GM12801 (cell line): ENCODE results near the gene SKP1.

ENCODE experiments used
- TF ChIP-seq, protein P1 (sequence below): IDR thresholded peaks from one replicate; pipeline ENCODE4 v1.5.1; 2011; ENCODE audit warnings: control low read depth; ENCODE audit not compliant: insufficient read length; ENCODE audit errors: extremely low read depth

SKP1 gene

DNA sequence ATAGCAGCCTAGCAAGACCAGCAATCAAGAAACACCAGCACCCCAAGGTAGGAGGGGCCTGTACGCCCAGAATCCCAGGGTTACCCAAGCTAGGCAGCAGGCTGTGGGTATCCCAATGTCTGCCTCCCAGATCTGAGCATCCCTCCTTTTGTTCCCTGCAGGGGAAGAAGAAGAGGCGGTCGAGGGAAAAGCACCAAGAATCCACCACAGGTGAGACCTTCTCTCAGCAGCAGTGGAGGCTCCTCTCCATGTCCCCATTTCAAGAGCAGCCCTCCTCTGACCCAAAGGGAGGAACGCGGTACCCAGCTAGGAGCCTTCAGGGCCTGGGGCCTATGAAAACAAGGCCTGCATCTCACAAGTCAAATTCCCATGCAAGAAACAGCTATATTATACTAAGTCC is 33.3 kb downstream of the SKP1 start:
- TF ChIP-seq, protein P1, sequence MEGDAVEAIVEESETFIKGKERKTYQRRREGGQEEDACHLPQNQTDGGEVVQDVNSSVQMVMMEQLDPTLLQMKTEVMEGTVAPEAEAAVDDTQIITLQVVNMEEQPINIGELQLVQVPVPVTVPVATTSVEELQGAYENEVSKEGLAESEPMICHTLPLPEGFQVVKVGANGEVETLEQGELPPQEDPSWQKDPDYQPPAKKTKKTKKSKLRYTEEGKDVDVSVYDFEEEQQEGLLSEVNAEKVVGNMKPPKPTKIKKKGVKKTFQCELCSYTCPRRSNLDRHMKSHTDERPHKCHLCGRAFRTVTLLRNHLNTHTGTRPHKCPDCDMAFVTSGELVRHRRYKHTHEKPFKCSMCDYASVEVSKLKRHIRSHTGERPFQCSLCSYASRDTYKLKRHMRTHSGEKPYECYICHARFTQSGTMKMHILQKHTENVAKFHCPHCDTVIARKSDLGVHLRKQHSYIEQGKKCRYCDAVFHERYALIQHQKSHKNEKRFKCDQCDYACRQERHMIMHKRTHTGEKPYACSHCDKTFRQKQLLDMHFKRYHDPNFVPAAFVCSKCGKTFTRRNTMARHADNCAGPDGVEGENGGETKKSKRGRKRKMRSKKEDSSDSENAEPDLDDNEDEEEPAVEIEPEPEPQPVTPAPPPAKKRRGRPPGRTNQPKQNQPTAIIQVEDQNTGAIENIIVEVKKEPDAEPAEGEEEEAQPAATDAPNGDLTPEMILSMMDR = no peak

DNA sequence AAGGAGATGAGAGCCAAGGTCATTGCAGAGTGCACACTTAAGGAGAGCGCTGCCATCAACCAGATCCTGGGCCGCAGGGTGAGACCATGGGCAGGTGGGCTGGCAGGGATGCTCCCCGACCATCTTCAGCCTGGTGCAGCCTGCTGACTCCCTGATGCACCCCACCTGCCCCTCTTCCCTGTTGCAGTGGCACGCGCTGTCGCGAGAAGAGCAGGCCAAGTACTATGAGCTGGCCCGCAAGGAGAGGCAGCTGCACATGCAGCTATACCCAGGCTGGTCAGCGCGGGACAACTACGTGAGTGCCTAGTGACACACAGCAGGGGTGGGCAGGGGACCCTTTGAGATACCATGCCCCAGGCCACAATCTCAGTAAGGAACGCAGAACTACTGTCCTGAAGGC is 33.9 kb downstream of the SKP1 start:
- TF ChIP-seq, protein P1 = no peak

DNA sequence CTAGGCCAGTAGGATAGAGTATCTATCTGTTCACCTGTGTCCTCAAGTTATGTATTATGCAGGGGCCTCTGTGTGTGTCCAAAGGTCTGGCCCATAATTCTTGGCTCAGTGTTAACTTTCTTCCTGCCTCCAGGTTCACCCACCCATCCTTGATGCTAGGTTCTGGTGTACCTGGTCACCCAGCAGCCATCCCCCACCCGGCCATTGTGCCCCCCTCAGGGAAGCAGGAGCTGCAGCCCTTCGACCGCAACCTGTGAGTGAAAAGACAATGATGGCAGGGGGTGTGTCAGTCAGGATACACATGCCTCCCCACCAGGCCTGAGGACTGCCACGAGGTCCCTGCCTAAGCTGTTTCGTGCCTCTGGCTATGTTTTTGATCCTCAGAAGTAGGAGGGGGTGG is 34.7 kb downstream of the SKP1 start:
- TF ChIP-seq, protein P1 = no peak

DNA sequence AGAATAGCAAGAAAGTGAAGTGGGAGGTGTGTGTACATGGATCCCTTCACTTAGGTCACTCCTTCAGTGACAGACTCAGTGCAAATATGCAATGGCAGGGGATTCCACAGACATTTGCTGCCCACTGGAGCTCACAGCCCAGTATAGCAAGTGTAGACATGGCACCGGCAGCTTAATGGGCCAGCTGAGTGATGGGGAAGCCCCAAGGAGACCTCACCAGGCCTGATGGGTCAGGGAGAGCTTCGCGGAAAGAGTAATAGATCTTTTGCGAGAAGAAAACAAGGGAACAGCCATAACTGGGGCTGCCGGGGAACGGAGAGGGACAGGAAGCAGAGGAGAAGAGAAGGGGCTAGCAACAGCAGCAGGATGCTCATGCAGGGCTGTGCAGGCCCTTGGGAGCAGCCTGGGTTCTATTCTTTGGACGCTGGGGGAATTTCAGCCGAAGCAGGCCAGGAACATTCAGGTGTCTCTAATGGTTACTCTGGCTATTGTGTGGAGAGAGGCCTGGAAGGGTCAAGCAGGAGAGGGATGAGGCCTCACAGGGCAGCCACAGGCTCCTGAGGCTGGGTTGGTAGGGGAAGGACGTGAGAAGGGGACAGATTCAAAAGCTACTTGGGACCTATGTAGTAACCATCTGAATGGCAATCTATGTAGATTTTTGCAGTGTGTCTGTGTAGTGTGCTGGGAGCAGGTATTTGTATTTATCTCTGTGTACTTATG is 35.3 kb downstream of the SKP1 start:
- TF ChIP-seq, protein P1 = no peak

DNA sequence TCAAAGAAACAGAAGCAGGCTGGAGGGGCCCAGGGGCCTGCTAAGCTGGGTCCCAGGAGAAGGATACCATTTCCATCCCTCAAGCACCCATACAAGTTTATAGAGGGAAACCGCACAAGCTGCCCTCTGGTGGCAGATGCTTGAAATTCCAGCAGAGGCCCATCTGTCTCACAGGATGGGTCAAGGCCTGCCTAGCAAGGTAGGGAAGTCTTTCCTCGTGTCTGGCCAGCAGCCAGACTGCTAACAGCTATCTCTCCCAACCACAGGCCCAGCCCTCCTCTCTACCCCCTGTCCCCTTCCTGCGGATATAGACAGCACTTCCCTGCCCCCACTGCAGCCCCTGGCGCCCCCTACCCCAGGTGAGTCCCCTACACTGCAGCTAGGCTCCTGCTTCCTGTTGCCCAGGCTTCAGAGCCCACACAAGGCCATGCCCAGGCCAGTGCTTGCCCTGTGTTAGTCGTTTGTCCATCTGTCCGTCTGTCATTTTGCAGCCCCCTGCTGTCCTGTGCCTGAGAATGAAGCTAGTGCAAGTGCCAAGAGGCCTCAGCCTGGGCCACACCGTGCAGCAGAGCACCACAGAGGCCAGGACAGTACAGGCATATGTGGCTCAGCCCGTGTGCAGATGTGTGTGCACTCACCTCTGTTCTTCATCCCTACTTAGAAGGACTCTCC is 36.1 kb downstream of the SKP1 start:
- TF ChIP-seq, protein P1 = no peak

DNA sequence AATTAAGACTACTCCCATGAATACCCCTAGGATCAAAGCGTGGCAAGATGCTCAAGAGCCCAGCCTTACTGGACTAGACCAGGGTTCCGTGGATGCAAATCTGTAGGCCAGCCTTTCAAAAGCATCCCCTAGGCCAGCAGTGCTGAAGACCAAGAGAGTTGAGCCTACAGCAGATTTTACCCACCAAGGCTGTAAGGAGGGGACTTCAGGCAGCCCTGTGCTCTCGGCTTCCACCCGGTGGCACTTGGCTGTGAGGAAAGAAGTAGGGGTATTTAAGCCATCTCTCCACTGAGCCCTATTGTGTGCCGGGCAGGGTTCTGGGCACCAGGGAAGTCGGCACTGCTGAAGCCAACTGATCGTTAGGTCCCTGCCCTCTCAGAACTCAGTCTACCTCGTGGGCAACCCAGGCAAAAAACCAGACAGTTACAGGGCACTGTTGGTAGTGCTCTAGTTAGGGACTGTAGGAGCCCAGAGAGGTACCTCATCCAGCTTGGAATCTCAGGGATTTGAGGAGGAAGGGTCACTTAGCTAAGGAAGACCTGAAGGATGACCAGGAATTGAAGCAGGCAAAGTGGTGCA is 36.8 kb downstream of the SKP1 start:
- TF ChIP-seq, protein P1 = no peak

DNA sequence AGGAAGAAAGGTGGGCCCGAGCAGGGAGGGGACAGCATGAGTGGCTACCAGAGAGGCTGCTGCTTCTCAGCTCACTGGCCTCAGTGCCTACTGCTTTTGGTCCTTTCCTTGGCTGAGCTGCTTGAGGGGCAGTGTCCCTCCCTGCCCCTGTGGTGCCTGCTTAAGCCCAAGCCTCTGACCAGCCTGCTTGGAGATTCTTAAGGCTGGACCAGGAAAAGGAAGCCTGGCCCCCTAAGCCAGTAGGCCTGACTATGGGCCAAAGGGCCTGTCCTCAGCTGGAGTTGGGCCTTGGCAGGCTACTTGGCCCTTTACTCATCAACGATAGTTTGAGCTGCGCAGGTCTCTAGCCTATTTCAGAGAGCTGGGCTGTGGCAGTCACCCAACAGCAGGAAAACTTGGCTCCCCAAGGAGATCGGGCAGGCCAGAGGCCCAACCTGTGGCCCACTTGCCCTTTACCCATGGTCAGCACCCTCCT is 37.3 kb downstream of the SKP1 start:
- TF ChIP-seq, protein P1 = no peak
